Lung microvascular endothelial cell (primary cell): ENCODE measurements around the gene CD101. TPM values are rescaled to one million over a fixed set of nuclear protein-coding genes. Genes with fewer than 3 reads are reported as not detected.
"Not testable (repeated sequence)": the region's sequence is repeated elsewhere in the genome, so short reads cannot be mapped to it uniquely, and the experiment has no call there.

Experiments
- DNase-seq, 2 donors: peaks; one replicate each; pipeline versions ENCODE4 v3.0.0 to v3.0.0-alpha.2; 2010; ENCODE audit warnings: low read depth in 2 of 2
- total RNA-seq: library from RNA; depleted of rRNA; stranded (reverse); fragments of >200 nt; gene quantifications from 2 replicates; pipeline ENCODE4 v1.2.1, GENCODE V29; 2014

The CD101 gene
- total RNA-seq, result under 0.01 and 0.44 TPM in 2 replicates

- no peak for DNase-seq
Observed at GRCh38 chr1:117001254-117001927, at the start of gene CD101. TSS of gene CD101 (plus strand) at chr1:117001760. CDS start at chr1:117001818, 58 bp downstream.

DNA sequence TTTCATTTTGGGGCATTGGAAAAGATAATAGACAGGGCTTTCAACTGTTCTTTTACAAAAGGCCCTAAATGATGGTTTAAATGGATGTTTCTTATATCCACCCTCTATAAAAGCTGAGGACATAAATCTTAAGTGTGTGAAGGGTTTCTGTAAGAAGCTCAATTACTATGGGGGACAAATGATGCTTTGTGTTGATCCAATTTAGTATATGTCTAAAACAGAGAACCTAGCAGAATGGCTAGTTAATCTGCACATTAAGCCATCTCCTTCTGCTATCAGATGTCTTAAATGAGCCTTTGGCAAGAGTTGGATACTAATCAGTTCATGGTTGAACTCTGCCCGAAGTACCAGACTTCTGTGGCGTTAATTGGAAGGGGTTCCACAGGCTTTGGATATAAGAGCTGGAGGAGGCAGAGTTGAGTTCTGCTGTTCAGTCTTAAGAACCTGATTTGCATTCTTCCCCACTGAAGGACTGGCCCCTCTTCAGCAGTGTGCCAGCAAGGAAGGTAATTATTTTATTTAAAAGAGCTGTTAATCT, 48.8 kb upstream of the CD101 start:
- no peak for DNase-seq

- no peak for DNase-seq
Observed at GRCh38 chr1:116954440-116954839, 47.1 kb upstream of the CD101 start.

GRCh38 chr1:116956378-116956777, 45.2 kb upstream of the CD101 start:
- no peak for DNase-seq

DNA sequence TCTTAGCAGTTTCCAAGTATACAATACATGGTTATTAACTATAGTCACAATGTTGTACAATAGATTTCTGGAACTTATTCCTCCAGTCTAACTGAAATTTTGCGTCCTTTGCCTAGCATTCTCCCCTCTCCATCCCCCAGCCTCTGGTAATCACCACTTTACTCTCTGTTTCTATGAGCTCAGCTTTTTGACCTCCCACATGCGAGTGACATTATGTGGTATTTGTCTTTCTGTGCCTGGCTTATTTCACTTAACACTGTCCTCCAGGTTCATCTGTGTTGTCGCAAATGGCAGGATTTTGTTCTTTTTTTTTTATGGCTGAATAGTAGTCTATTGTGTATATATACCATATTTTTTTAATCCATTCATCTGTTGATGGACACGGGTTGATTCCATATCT, 43.9 kb upstream of the CD101 start:
- no peak for DNase-seq

DNA sequence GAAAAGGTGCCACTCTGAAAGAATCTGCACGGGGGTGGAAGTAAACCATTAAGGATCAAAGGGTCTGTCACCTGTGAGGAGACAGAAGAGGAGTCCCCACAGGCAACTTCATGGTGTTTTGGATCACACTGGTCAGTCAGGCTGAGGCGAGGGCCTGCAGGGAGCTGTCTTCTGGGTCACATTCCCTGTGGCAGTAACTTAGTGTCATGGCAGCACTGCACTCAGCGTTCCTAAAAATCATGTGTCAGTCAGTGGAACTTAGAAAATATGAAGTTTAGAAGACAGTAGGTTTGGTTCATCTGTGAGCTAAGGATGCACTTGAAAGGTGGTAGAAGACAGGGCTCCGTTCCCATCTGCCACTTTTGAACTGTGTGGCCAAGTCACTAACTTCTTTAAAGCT, 43.5 kb upstream of the CD101 start:
- no peak for DNase-seq

DNA sequence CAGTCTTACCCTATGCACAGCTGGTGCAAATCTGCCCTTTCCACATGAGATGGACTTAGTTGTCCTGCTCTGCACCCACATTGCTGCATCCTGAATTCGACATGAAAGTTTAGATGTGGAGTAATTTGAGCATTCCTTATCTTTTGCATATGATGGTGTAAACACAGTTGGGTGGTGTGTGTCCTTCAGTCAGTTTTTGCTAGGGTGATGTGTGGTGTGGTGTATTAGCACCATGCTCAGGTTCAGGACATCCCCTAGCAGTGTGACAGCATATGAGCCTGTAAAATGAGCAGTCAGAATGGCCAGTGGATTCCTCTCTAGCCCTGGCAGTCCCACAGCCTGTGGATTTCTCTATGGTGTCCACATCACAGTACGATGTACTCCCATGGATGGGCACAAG, 42.6 kb upstream of the CD101 start:
- no peak for DNase-seq

- DNase-seq, result no peak
Observed at GRCh38 chr1:116961606-116962005, 40.0 kb upstream of the CD101 start.

- no peak for DNase-seq
Observed at GRCh38 chr1:116962987-116963639, 38.4 kb upstream of the CD101 start.

DNA sequence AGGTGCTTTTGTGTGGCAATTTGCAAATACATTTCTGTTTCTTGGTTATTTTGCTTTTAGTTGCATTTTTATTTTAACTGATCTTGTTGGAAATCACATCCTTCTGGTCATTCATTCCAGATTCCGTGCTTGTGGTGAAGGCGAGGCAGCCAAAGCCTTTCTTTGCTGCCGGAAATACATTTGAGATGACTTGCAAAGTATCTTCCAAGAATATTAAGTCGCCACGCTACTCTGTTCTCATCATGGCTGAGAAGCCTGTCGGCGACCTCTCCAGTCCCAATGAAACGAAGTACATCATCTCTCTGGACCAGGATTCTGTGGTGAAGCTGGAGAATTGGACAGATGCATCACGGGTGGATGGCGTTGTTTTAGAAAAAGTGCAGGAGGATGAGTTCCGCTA, 34.8 kb upstream of the CD101 start:
- DNase-seq, result no peak

GRCh38 chr1:116968724-116969123, 32.8 kb upstream of the CD101 start:
- no peak for DNase-seq

DNA sequence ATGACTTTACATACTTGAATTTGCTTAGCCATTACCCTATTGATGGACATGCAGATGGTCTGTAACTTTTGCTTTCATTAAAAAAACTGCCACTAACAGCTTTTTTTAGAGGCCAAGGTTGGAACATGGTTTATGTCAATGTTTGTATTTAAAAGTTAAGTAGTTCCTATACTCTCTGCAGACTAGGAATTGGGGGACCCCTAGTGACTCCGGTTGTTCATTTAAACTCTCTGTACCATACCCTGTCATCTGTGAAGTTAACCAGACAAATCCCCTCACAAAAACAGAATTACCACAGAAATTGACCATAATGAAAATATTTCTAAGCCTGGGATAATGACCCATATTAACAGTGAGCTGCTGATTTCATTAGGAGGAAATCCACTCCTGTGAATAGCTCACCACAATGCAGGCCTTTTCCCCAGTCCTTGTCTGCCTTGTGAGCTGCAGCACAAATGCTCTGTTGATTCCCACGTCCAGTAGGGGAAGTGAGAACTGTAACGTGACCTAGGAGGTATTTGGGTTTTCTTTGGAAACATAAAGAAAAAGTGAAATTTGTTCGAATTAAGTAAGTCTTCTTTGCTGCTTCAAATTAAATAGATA, 30.2 kb upstream of the CD101 start:
- peak in 1 of 2 donors; percentile 8 for DNase-seq

- no peak for DNase-seq
Observed at GRCh38 chr1:116971965-116972673, 29.4 kb upstream of the CD101 start.

DNA sequence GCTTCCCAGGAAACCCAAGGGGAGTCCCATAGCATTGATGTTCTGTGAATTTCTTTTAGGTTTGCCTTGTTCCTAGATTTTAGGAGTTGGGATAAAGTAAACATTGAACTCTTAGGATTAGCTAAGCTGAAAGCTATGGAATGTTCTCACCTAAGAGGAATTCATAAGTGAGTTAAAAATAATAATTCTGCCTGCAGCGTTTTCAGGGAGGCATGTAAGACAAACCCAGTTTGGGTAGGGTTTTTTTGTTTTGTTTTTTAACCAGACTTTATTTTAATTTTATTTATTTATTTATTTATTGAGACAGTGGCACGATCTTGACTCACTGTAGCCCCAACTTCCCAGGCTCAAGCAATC, 28.9 kb upstream of the CD101 start:
- no peak for DNase-seq

DNA sequence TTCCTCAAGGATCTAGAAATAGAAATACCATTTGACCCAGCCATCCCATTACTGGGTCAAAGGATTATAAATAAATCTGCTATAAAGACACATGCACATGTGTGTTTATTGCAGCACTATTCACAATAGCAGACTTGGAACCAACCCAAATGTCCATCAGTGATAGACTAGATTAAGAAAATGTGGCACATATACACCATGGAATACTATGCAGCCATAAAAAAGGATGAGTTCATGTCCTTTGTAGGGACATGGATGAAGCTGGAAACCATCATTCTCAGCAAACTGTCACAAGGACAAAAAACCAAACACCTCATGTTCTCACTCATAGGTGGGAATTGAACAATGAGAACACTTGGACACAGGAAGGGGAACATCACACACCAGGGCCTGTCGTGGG, 21.3 kb upstream of the CD101 start:
- DNase-seq, result not testable (repeated sequence)

DNA sequence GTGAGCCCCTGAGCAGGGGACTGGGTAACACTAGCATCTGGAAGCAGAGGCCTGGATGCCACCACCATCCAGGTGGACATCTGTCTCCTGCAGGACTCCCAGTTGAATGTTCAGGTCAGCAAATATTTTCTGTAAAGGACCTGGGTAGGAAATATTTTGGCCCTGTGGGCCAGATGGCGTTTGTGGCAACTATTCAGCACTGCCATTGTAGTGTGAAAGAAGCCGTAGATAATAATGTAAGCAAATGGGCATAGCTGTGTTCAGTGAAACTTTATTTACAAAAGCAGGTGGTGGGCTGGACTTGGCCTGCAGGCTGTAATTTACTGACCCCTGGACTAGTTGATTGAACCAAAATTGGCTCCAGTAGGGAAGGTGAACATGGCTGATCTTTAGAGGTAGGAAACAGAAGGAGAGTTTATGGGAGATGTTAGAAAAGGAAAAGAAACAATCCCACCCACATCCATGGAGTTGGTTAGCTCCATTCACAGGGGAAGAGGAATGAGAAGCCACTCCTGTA, 20.0 kb upstream of the CD101 start:
- no peak for DNase-seq

DNA sequence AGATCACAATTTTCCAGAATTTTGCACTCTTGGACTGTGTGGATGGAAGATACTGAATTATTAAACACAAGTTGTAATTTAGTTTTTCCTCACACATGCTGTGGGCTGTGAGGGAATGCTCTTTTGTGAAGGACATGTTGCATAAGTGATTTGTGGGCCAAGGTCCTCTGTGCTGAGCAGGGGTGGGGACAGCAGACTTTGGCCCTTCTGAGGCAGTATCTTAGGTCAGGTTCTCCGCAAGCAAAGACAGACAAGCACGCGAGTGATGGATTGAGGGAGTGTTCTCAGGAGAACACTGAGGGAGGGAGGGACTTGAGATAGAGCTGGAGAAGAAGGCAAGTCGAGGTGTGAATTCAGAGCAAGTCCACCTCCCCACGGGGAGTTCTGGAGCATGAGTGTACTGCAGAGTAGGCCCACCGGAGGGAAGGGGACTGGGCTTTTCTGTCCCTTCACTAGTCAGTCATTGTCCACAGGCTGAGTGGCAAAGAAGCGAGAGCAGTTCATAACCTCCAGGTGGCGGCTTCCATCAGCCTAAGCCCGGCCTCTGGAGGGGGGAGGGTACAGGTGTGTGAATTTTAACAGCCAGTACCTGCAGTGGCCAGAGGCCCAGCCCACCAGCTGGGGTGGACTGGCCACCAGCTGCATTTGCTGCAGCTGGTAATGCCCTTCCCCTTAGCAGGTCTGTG, 19.1 kb upstream of the CD101 start:
- no peak for DNase-seq

- no peak for DNase-seq
Observed at GRCh38 chr1:116983112-116983511, 18.4 kb upstream of the CD101 start.

DNA sequence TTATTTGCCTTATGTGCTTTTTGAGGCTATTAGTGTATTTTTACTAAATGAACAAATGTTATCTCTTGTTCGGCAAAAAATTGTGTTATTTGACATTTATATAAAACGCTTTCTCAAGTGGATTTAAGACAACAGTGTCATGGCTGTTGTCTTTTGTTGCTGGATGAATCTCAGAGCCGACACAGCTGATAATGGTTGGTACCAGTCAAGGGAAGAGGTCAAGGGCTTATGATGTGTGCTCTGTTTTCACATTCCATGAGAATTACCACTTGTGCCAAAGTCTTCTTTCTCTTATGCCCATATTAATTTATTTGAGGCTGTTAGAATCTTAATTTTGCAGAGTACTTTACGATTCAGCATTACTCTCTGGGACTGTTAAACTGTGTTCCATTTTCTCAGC, 17.9 kb upstream of the CD101 start:
- no peak for DNase-seq

DNA sequence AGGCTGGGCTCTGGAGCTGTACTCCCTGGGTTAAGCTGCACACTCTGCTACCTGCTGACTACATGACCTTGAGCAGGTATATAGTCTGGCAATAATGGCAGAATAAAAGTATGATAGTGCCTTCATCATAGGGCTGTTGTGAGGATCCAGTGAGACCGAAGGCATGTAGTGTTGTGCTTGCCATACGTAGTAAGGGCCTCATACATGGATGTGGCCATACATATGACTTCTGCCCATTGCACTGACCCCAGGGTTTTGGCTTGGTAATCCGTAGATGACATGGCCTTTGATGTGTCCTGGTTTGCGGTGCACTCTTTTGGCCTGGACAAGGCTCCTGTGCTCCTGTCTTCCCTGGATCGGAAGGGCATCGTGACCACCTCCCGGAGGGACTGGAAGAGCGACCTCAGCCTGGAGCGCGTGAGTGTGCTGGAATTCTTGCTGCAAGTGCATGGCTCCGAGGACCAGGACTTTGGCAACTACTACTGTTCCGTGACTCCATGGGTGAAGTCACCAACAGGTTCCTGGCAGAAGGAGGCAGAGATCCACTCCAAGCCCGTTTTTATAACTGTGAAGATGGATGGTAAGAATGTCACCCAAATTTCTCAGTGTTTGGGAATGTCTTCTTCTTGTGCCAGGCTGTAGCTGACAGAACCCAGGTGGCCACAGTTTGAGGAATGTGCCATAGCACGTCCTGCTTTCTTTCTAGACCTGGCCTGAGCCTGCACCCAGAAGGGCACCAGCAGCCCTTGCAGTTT, 17.0 kb upstream of the CD101 start:
- DNase-seq, result no peak
